Adrenal gland (tissue), 5 donors: ENCODE measurements around the gene SETBP1.

ENCODE experiments used
- CTCF ChIP-seq, 6 experiments: fragments of 450-650 bp in 4 of 6; fragments of 200-600 bp in 2 of 6; sonication (generic) in 1 of 6; IDR thresholded peaks; 1 replicate in 5 of 6; 2 replicates in 1 of 6; pipeline versions ENCODE4 v1.5.1 to v1.8.0; 2016 to 2021; ENCODE audit warnings: antibody characterized with exemption in 6 of 6, mild to moderate bottlenecking in 2 of 6, moderate library complexity in 1 of 6
- POLR2A ChIP-seq, 2 donors: fragments of 450-650 bp; IDR thresholded peaks; one replicate each; pipeline ENCODE4 v1.6.1; 2017; ENCODE audit warnings: antibody characterized with exemption in 2 of 2, mild to moderate bottlenecking in 2 of 2, moderate library complexity in 1 of 2
- donor health status: DM: no; HTN: no; CAD: no.

- TF ChIP-seq CTCF (IDR thresholded peaks at IDR 0.05) = no peak
- TF ChIP-seq POLR2A (IDR thresholded peaks at IDR 0.05) = no peak
Observed at GRCh38 chr18:45071956-45072355, 391.3 kb downstream of the SETBP1 start.
